IMR-90 (cell line): ENCODE data around the gene TSPEAR.

Experiments used
- BHLHE40 ChIP-seq: fragments of 150-350 bp; IDR thresholded peaks from 2 replicates; pipeline ENCODE4 v1.6.1; 2016; ENCODE audit warnings: mild to moderate bottlenecking, low read depth, low read length
- CEBPB ChIP-seq: IDR thresholded peaks from 2 replicates; pipeline ENCODE4 v1.6.1; 2012; ENCODE audit warnings: low read depth, low read length, improper control_type of control experiment
- CTCF ChIP-seq: conservative IDR thresholded peaks from 2 replicates; pipeline ENCODE4 v1.5.1; 2012; ENCODE audit warnings: mild to moderate bottlenecking, low read depth, low read length, improper control_type of control experiment
- MAFK ChIP-seq: IDR thresholded peaks from 2 replicates; pipeline ENCODE4 v1.6.1; 2012; ENCODE audit warnings: low read depth, low read length, improper control_type of control experiment
- RCOR1 ChIP-seq: IDR thresholded peaks from 2 replicates; pipeline ENCODE4 v1.6.1; 2012; ENCODE audit warnings: mild to moderate bottlenecking, low read length, improper control_type of control experiment; ENCODE audit not compliant: insufficient replicate concordance
- RFX5 ChIP-seq: IDR thresholded peaks from 2 replicates; pipeline ENCODE4 v1.8.0; 2012; ENCODE audit warnings: low read depth, mild to moderate bottlenecking, low read length, moderate library complexity
- SMC3 ChIP-seq: fragments of 150-350 bp; IDR thresholded peaks from 2 replicates; pipeline ENCODE4 v1.6.1; 2016; ENCODE audit warnings: low read depth, mild to moderate bottlenecking, antibody characterized with exemption, low read length, moderate library complexity

- no peak for TF ChIP-seq BHLHE40
- no peak for TF ChIP-seq RCOR1
- no peak for TF ChIP-seq CTCF
- no peak for TF ChIP-seq RFX5
- TF ChIP-seq SMC3: no peak
- no peak for TF ChIP-seq MAFK
- TF ChIP-seq CEBPB: no peak
Observed at GRCh38 chr21:44528634-44528995, 182.8 kb downstream of the TSPEAR start.
